Lower leg skin (tissue), 3 donors: ENCODE results near the gene MYO18B.

Experiments used
- POLR2A ChIP-seq, 2 donors: fragments of 450-650 bp; IDR thresholded peaks; one replicate each; pipeline ENCODE4 v1.6.1; 2016 to 2017; ENCODE audit warnings: antibody characterized with exemption in 2 of 2, mild to moderate bottlenecking in 1 of 2, moderate library complexity in 1 of 2
- TF ChIP-seq, protein P1 (sequence below), 3 donors: fragments of 450-650 bp; IDR thresholded peaks; one replicate each; pipeline ENCODE4 v1.5.1; 2016; ENCODE audit warnings: antibody characterized with exemption in 3 of 3, mild to moderate bottlenecking in 3 of 3, moderate library complexity in 2 of 3

DNA sequence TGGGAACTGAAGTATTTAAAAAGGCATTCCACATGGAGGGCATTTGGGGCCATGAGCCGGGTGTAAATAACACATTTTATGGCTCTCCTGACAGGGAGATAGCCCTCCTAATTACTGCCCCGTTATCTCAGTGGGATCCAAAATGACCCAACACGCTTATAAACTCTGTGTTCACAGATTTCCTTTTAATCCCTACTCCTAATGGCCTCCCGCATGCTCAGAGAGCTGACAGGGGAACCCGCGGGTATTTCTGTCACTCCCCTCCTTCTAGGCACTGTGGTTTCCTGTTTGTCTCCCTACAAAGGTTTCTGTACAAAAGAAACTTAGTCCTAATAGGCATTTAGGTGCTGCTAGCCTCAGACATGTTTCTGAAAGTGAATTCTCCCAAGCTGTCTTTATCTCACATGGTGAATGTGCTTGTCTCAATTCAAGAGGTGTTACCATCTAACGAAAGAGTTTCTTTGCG lies 224.5 kb downstream of the MYO18B start:
- TF ChIP-seq, protein P1, sequence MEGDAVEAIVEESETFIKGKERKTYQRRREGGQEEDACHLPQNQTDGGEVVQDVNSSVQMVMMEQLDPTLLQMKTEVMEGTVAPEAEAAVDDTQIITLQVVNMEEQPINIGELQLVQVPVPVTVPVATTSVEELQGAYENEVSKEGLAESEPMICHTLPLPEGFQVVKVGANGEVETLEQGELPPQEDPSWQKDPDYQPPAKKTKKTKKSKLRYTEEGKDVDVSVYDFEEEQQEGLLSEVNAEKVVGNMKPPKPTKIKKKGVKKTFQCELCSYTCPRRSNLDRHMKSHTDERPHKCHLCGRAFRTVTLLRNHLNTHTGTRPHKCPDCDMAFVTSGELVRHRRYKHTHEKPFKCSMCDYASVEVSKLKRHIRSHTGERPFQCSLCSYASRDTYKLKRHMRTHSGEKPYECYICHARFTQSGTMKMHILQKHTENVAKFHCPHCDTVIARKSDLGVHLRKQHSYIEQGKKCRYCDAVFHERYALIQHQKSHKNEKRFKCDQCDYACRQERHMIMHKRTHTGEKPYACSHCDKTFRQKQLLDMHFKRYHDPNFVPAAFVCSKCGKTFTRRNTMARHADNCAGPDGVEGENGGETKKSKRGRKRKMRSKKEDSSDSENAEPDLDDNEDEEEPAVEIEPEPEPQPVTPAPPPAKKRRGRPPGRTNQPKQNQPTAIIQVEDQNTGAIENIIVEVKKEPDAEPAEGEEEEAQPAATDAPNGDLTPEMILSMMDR (IDR thresholded peaks at IDR 0.05): no peak
- TF ChIP-seq POLR2A (IDR thresholded peaks at IDR 0.05): no peak
